ENCODE results near the gene NOL12.
A peak's percentile ranks its signal among the peaks of the same experiment; 100 is the strongest.
"Not testable (repeated sequence)": the region's sequence is repeated elsewhere in the genome, so short reads cannot be mapped to it uniquely, and the experiment has no call there.

Gene NOL12, protein sequence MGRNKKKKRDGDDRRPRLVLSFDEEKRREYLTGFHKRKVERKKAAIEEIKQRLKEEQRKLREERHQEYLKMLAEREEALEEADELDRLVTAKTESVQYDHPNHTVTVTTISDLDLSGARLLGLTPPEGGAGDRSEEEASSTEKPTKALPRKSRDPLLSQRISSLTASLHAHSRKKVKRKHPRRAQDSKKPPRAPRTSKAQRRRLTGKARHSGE

DNA sequence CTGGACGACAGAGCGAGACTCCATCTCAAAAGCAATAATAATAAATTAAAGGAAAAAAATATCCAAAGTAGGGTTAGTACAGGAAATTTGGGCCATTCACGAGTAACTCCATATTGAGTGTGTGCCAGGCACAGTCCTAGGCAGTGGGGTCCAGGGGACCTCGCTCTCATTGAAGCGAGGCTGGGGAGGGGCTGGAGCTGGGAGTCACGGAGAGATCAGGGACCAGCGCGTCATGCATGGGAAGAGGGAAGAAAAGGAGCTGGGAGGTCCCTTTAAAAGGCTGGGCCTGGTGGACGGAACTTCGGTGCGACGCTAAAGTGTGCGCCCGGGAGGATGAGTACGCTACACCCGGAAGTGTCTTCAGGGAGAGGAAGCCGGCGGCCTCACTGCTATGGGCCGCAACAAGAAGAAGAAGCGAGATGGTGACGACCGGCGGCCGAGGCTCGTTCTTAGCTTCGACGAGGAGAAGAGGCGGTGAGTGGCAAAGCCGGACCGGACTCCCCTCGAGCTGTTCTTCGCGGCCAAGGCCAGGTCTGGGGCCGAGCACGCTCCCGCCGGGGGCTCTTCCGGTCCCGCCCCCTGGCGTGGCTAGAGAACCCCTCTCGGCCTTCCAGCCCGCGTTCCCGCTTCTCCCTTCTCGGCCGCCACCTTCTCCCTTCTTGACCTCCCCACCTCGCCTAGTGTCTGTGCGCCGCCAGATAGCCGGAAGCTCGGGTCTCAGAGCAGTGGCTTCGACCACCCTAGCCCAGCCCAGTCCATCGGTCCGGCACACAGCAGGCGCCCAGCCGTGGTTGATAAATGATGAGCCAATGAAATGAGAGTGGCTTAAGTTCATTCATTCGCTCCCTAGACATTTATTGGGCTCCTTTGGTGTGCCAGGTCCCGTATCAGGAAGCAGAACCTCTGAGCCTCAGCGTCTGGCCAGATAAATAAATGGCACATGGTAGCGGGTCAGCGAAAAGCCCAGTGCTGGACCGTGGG lies at the start of gene NOL12:
TSS of gene NOL12 (plus strand) at position 342 of the 981 bp plus-strand sequence. CDS start at position 392, 50 bp downstream.
- peak; percentile 78 for DNase-seq (ENCODE audit: low spot score)

DNA sequence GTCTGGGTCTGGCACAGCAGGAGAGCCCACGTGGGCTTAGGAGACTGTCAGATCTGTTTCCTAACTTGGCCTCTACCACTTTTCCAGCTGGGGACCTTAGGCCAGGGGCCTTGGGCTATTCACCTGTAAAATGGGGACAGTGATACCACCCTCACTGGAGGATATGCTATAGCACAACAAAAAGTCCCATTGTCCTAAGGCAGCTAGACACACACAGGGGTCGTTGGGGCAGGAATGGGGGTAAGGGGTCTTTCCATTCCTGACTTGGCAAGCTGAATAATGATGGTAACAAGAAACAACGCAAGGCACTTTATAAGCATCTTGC lies 49.2 kb upstream of the NOL12 start:
- DNase-seq (ENCODE audit: low spot score) = no peak

DNA sequence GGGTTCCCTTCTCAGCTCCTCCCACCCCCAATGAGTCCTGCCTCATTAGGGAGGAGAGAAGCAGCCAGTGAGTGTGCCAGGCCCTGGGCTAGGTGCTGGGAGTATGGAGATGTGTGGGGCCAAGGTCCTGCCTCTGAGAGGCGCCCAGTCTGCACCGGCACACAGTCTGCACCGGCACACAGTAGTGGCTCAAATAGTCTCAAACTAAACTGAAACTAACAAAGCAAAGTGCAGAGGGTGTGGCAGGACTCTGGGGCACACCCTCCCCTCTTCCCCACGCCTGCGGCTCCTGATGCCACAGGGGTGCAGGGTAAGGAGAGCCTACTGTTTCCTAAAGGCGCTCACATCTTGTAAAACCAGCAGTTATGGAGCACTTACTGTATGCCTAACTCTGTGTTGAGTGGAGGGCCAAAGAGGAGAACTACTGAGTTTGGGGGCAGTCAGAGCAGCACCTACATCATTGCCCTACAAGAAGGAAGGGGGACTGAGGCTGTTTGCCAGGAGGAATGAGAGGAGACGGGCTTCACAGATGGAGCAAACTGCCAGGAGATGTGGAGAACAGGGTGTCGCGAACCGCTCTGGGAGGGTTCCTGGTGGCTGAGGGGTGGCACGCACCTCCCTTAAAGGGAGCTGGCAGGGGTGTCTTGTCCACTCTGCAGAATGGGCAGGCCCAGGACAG lies 47.6 kb upstream of the NOL12 start:
- no peak for DNase-seq (ENCODE audit: low spot score)

DNA sequence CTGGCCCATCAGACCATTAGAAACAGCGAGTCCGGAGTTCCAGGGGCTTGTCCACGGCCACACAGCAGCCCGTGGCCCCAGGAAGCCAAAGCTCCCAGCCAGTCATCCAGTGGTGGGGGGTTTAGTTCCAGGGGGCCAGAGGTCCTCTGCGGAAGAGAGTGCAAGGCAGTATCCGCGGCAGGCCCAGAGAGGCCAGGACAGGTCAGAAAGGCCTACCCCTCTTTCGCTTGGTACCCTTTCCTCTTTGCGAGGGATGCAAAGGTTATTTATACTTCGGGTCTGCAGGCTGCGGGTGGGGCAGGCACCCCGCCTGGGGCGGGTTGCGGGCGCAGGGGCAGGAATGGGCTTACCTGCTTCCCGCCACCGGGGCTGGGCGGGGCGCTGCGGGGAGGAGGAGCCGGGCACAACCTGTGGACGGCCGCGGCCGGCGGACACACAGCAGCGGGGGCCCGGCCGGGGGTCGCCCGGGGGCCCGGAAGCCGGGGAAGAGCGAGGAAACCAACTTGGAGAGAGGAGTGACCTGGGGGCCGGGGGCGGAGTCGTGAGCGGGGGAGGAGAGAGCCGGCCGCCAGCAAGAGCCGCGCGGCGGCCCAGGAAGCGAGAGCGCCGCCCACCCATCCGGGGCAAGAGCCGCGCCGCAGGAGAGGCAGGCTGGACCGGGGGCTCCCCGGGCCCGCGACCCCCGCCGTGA lies 46.9 kb upstream of the NOL12 start, which contains the start of gene SH3BP1:
TSS of gene SH3BP1 (plus strand) at position 600 of the 691 bp plus-strand sequence. CDS start 119 bp downstream, outside the sequence.
- peak; percentile 68 for DNase-seq (ENCODE audit: low spot score)

DNA sequence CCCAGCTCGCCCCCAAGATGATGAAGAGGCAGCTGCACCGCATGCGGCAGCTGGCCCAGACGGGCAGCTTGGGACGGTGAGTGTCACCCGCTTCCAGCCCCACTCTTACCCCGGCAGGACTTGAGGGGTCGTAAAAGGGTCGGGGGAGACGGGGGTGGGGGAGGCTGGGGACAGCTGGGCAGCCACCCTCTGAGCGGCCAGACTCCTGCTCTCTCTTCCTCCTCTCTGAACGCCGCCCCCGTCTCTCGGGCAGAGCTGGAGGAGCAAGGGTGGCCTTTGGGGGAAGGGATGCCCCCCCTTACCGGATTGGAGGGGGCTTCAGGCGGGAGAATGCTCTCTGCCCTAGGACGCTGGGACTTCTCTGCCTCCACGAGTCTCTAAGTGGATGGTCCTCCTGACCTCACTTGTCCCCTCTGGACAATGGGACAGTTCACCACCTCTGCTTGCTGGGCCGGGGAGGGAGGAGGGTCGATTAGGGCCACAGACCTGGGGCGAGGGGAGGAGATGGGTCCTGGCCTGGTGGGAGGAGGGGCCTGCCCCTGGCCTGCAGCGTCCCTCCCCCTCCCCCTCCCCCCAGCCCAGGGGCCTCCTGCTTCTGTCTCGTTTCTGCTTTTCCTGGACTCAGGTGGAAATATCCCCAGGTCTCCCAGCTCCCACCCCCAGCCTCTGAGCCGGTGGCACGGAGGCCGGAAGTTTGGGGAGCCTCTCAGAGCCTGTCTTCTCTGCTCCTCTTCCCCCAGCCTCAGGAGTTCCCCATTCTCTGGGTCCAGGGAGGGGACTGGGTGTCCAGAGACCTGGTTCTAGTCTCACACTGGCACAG lies 46.2 kb upstream of the NOL12 start:
- peak; percentile 51 for DNase-seq (ENCODE audit: low spot score)

DNA sequence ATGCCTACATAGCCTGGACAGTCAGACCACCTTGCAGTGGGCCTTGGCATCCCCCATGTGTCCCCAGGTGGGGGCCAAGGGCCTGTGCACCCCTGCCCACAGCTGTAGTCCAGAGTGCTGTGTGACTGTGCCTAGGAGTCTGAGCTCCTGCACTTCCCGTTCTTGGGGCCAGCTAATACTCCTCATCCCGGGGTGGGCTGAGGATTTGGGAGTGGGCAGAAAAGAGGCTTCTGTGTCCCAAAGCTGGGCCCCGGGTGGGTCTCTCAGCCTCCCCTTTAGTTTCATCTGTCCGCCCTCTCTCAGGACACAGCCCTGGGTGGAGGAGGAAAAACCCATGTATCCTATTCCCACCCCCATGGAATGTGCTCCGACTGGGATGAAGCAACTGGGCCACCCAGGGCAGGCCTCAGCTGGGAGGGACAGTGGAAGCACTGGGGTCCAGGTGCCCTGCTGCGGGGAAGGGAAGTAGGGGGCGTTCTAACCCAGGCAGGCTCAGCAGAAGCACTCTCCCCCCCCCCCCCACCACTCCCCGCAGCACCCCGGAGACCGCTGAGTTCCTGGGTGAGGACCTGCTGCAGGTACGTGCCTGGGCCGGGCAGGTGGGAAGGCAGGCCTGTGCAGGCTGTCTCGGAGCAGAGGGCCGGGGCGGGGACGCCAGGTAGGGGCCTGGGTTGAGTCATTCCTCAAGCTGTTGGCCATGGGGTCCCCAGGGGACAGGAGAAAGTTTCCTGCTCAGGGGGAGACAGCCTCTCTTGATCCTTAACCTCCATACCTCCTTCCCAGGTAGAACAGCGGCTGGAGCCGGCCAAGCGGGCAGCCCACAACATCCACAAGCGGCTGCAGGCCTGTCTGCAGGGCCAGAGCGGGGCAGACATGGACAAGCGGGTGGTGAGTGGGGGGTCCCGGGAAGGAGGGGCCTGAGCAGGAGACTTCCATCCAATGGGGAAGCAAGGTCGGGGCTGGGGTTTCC lies 45.3 kb upstream of the NOL12 start:
- DNase-seq (ENCODE audit: low spot score) = no peak

GRCh38 chr22:37641561-37641949 lies 44.6 kb upstream of the NOL12 start:
- no peak for DNase-seq (ENCODE audit: low spot score)

- peak; percentile 84 for DNase-seq (ENCODE audit: low spot score)
Observed at GRCh38 chr22:37643225-37643847, 42.8 kb upstream of the NOL12 start.

DNA sequence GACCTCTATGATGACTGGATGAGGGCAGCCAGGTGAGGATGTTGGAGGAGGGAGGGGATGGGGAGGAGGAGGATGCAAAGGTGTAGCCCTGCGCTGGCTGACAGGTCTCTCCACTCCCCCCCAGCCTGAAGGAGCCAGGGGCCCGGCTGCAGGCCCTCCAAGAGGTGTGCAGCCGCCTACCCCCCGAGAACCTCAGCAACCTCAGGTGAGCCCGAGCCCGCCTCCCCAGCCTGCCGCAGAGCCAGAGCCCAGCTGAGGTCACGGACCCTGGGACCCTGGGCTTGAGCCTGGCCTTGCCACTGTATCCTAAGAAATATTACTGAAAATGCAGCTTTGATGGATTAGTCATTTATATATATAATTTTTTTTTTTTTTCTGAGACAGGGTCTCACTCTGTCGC lies 38.8 kb upstream of the NOL12 start:
- DNase-seq (ENCODE audit: low spot score) = no peak

DNA sequence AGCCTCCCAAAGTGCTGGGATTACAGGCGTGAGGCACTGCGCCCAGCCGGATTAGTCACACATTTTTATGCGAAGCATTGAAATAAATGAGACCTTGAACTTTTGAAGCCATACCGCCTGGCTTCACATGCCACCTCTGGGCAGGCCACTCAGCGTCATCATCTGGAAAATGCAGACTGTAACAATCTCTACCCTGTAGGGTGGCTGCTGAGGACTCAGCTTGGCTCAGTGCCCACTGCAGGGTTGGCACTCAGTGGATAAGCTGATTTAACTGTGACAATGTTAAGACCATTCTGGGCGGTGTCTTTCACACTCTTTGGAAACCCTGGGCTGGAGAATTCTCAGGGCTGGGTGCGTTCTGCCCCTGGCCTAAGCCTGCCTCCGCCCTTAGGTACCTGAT lies 38.2 kb upstream of the NOL12 start:
- no peak for DNase-seq (ENCODE audit: low spot score)

DNA sequence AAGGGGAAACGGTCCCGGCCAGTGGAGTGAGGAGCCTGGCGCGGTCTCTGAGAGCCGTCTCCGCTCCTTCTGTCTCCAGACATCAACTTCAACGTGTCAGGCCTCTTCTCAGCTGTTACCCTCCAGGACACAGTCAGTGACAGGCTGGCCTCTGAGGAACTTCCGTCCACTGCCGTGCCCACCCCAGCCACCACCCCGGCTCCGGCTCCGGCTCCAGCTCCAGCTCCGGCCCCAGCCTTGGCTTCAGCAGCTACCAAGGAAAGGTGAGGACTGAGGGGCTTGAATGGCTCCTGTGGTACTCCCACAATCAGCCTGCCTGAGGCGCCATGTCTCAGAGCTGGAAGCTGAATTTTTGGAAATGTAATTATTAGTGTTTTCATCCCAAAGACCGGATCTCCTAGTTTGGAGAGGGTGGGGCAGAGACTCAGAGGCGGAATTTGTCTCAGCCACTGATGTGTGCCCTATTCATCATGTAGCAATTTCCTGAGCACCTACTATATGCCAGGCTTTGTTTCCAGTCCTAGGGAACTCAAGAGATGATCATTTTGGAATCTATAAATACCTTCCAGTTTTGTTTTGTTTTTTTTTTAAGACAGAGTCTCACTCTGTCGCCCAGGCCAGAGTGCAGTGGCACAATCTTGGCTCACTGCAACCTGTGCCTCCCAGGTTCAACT lies 35.5 kb upstream of the NOL12 start:
- DNase-seq (ENCODE audit: low spot score) = no peak

DNA sequence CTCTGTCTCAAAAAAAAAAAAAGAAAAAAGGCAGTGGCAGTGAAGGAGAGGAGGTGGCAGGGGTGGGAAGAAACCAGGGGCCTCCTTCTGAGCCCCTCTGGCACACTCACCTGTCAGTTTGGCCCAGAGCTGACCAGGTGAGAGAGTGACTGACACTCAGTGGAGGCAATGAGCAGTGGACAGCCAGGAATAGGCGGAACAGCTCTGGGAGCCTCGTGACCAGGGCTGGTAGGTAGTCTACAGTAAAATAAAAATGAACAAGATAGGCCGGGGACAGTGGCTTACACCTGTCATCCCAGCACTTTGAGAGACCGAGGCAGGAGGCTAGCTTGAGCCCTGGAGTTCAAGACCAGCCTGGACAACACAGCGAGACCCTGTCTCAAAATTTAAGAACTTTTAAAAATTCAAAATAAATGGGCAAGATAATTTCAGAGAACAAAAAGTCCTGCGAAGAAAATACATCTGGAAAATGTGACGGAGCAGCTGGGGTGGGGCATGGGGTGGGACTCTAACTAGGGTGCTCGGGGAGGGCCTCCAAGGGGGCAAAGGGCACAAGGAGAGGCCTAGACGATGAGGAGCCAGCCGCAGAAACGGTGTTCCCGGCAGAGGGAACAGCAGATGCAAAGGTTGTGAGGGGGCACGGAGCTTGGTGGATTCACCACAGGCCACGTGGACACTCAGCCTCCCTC lies 31.4 kb upstream of the NOL12 start:
- no peak for DNase-seq (ENCODE audit: low spot score)

DNA sequence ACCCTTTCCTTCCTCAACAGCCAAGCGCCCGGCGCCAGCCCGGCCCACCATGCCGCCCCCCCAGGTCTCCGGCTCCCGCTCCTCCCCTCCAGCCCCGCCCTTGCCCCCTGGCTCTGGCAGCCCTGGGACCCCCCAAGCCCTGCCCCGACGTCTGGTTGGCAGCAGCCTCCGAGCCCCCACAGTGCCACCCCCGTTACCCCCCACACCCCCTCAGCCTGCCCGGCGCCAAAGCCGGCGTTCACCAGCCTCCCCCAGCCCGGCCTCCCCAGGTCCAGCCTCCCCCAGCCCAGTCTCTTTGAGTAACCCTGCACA lies 30.9 kb upstream of the NOL12 start:
- no peak for DNase-seq (ENCODE audit: low spot score)

DNA sequence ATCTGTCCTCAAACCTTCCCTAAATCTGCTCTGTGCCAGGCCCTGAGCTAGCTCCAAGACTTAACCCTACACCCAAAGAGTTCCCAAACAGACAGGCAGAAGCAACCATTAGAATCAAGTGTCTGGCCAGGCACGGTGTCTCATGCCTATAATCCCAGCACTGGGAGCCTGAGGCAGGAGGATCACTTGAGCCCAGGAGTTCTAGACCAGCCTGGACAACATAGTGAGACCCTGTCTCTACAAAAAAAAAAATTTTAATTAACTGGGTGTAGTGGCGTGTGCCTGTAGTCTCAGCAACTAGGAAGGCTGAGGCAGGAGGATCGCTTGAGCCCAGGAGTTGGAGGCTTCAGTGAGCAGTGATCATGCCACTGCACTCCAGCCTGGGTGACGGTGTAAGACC lies 29.6 kb upstream of the NOL12 start:
- not testable (repeated sequence) for DNase-seq (ENCODE audit: low spot score)

GRCh38 chr22:37657590-37658132 lies 28.5 kb upstream of the NOL12 start:
- DNase-seq (ENCODE audit: low spot score) = no peak

DNA sequence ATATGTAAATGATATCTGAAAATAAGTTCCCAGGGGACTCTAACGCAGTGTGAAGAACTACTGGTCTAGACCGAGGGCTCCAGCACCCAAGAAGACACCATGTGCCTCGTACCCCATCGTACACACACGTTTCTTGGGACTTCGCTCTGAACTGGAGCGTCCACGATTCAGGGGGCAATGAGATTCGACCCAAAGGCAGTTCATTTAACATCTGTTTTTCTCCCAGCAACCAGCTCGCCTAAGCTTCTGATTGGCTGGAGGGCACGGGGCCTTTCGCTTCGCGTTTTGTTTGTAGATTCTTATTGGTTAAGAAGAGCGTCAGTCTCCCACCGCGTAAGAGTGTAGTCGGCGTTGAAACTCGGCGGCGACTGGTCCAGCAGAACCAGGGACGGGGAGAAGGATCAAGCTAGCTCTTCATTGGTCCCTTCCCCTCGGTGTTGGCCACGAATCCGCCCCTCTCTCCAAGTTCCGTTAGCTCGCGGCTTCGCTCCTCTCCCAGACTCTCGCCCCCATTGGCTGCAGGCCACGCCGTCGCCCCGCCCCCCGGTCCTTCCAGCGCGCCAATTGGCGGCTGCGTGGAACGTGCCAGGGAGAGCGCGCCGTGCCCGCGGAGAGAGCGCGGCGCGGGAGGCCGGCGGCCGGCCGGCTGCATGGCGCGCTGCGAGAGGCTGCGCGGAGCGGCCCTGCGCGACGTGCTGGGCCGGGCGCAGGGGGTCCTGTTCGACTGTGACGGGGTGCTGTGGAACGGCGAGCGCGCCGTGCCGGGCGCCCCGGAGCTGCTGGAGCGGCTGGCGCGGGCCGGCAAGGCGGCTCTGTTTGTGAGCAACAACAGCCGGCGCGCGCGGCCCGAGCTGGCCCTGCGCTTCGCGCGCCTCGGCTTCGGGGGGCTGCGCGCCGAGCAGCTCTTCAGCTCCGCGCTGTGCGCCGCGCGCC lies 27.7 kb upstream of the NOL12 start, which contains the start of gene PDXP:
TSS of gene PDXP (plus strand) at position 591 of the 933 bp plus-strand sequence. CDS start at position 651, 60 bp downstream.
- DNase-seq (ENCODE audit: low spot score) = peak; percentile 99
